Vagina (tissue), 2 donors: Measurements from ENCODE around the gene UGGT1.

Experiments used
- POLR2A ChIP-seq, 2 donors: fragments of 450-650 bp; IDR thresholded peaks; one replicate each; pipeline ENCODE4 v1.6.1; 2017; ENCODE audit warnings: antibody characterized with exemption in 2 of 2, mild to moderate bottlenecking in 2 of 2, moderate library complexity in 2 of 2
- POLR2AphosphoS5 ChIP-seq, 2 donors: sonication (generic); formaldehyde crosslinking; IDR thresholded peaks; one replicate each; pipeline ENCODE4 v1.9.0; 2017; ENCODE audit warnings: antibody characterized with exemption in 2 of 2, mild to moderate bottlenecking in 2 of 2, low read depth in 1 of 2; ENCODE audit not compliant: insufficient read depth in 1 of 2
- TF ChIP-seq, protein P1 (sequence below), 3 experiments: fragments of 450-650 bp in 2 of 3; fragments of 200-600 bp in 1 of 3; sonication (generic) in 1 of 3; IDR thresholded peaks; one replicate each; pipeline ENCODE4 v1.5.1; 2017 to 2019; ENCODE audit warnings: antibody characterized with exemption in 3 of 3, mild to moderate bottlenecking in 2 of 3, moderate library complexity in 2 of 3

DNA sequence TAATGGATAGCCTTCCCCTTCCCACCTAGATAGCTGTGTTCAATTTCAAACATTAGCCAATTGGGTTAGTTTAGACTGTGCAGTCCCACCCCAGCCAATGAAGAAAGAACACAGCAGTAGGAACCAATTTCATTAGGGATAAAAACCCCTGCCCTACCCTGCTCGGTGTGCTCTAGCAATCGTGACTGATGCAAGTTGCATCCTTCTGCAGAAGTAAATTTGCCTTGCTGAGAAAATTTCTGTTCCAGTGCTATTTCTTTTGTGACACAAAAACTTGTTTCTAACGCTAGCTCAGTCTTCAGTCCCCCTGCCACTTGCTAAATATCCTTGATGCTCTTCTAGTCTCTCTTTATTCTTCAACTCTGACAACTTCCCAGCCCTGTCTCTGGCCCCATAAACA, 48.0 kb upstream of the UGGT1 start:
- TF ChIP-seq, protein P1, sequence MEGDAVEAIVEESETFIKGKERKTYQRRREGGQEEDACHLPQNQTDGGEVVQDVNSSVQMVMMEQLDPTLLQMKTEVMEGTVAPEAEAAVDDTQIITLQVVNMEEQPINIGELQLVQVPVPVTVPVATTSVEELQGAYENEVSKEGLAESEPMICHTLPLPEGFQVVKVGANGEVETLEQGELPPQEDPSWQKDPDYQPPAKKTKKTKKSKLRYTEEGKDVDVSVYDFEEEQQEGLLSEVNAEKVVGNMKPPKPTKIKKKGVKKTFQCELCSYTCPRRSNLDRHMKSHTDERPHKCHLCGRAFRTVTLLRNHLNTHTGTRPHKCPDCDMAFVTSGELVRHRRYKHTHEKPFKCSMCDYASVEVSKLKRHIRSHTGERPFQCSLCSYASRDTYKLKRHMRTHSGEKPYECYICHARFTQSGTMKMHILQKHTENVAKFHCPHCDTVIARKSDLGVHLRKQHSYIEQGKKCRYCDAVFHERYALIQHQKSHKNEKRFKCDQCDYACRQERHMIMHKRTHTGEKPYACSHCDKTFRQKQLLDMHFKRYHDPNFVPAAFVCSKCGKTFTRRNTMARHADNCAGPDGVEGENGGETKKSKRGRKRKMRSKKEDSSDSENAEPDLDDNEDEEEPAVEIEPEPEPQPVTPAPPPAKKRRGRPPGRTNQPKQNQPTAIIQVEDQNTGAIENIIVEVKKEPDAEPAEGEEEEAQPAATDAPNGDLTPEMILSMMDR (IDR thresholded peaks at IDR 0.05) = no peak
- TF ChIP-seq POLR2A (IDR thresholded peaks at IDR 0.05) (no peak), POLR2AphosphoS5 (IDR thresholded peaks at IDR 0.05; ENCODE audit: insufficient read depth in 1 of 2, low read depth in 1 of 2) (no peak)
